Keratinocyte (primary cell): ENCODE results near the gene GJB6. TPM values are rescaled to one million over a fixed set of nuclear protein-coding genes. Genes with fewer than 3 reads are reported as not detected.

ENCODE experiments used
- DNase-seq: peaks from one replicate; pipeline ENCODE4 v3.0.0-alpha.2; 2011; ENCODE audit warnings: low read depth, missing footprints, low spot score
- FAIRE-seq: peaks from 2 replicates; lab custom pipeline; 2011; peaks lifted over from hg19 to GRCh38; lab: Jason Lieb, UNC
- H2AFZ ChIP-seq: 2 replicates; pipeline ENCODE4 v1.6.0; 2012; ENCODE audit warnings: low read length, control low read depth, inconsistent platforms; ENCODE audit not compliant: control insufficient read depth
- H3K27ac ChIP-seq: 2 replicates; pipeline ENCODE4 v1.5.1; 2011; ENCODE audit warnings: low read length; ENCODE audit not compliant: control insufficient read depth, insufficient read depth
- H3K27me3 ChIP-seq: 3 replicates; pipeline ENCODE4 v1.6.0; 2011; ENCODE audit warnings: low read length; ENCODE audit not compliant: control insufficient read depth, insufficient read depth; ENCODE audit errors: extremely low read depth
- H3K36me3 ChIP-seq, 2 experiments: 2 replicates in 1 of 2; 3 replicates in 1 of 2; pipeline ENCODE4 v1.5.1; 2011; ENCODE audit warnings: low read length in 2 of 2, mild to moderate bottlenecking in 1 of 2; ENCODE audit not compliant: control insufficient read depth in 2 of 2, insufficient read depth in 2 of 2; ENCODE audit errors: extremely low read depth in 1 of 2
- H3K4me1 ChIP-seq: 3 replicates; pipeline ENCODE4 v1.5.1; 2011; ENCODE audit warnings: low read length; ENCODE audit not compliant: control insufficient read depth, insufficient read depth; ENCODE audit errors: extremely low read depth
- H3K4me2 ChIP-seq: 3 replicates; pipeline ENCODE4 v1.6.0; 2011; ENCODE audit warnings: low read depth, low read length; ENCODE audit not compliant: control insufficient read depth, insufficient read depth; ENCODE audit errors: extremely low read depth
- H3K4me3 ChIP-seq, 3 experiments: fragments of 200-600 bp in 1 of 3; sonication (generic) in 1 of 3; 2 replicates in 2 of 3; 3 replicates in 1 of 3; pipeline ENCODE4 v1.5.1; 2011 to 2016; ENCODE audit warnings: low read length in 3 of 3, mild to moderate bottlenecking in 3 of 3, control low read depth in 2 of 3, inconsistent platforms in 1 of 3, low read depth in 1 of 3, mixed read lengths in 1 of 3, mixed run types in 1 of 3, moderate library complexity in 1 of 3; ENCODE audit not compliant: control insufficient read depth in 2 of 3, insufficient read depth in 2 of 3; ENCODE audit errors: extremely low read depth in 1 of 3
- H3K79me2 ChIP-seq: 2 replicates; pipeline ENCODE4 v1.6.0; 2012; ENCODE audit warnings: low read length; ENCODE audit not compliant: control insufficient read depth, insufficient read depth
- H3K9ac ChIP-seq: 3 replicates; pipeline ENCODE4 v1.6.0; 2011; ENCODE audit warnings: low read length; ENCODE audit not compliant: control insufficient read depth, insufficient read depth; ENCODE audit errors: extremely low read depth
- H3K9me1 ChIP-seq: 3 replicates; pipeline ENCODE4 v1.6.0; 2011; ENCODE audit warnings: low read length; ENCODE audit not compliant: control insufficient read depth, insufficient read depth; ENCODE audit errors: extremely low read depth
- H3K9me3 ChIP-seq: 2 replicates; pipeline ENCODE4 v1.5.1; 2012; ENCODE audit warnings: low read depth, low read length; ENCODE audit not compliant: control insufficient read depth
- H4K20me1 ChIP-seq: 3 replicates; pipeline ENCODE4 v1.6.0; 2011; ENCODE audit warnings: low read length; ENCODE audit not compliant: control insufficient read depth, insufficient read depth; ENCODE audit errors: extremely low read depth
- EZH2 ChIP-seq: IDR thresholded peaks from one replicate; pipeline ENCODE4 v1.6.1; 2012; ENCODE audit warnings: inconsistent platforms, mild to moderate bottlenecking, low read length, moderate library complexity
- dilution Hi-C: fragments of 300-500 bp; cut with MboI; formaldehyde crosslinking; loops from one replicate; pipeline ENCODE4 v1.7.0; 2020; ENCODE audit warnings: low sequenced_read_pairs; ENCODE audit not compliant: extremely low pct_ligation_motif_present
- polyA plus RNA-seq, 5 experiments: library from polyadenylated mRNA; depleted of rRNA in 3 of 5; stranded (reverse) in 3 of 5; stranded (forward) in 1 of 5; unstranded in 1 of 5; fragments of >200 nt; gene quantifications; 1 replicate in 1 of 5; 2 replicates in 3 of 5; 3 replicates in 1 of 5; pipeline versions ENCODE4 v1.2.1 to v1.2.3, GENCODE V29; 2011 to 2012; ENCODE audit warnings: missing spikeins in 2 of 5, low read depth in 1 of 5, low replicate concordance in 1 of 5
- TF ChIP-seq, protein P1 (sequence below), 3 experiments: IDR thresholded peaks in 1 of 3; conservative IDR thresholded peaks in 1 of 3; optimal IDR thresholded peaks in 1 of 3; 2 replicates in 2 of 3; 3 replicates in 1 of 3; pipeline versions ENCODE3 to v1.5.1; 2011; ENCODE audit warnings: low read length in 3 of 3, mild to moderate bottlenecking in 3 of 3, moderate library complexity in 2 of 3, control low read depth in 1 of 3, inconsistent platforms in 1 of 3; ENCODE audit not compliant: insufficient read depth in 2 of 3; ENCODE audit errors: extremely low read depth in 1 of 3

GJB6 gene
- polyA plus RNA-seq, 1 donor (not counting 4 experiments of a cell fraction or from before 2014, with no cell fraction given), result 11.2 TPM

- Histone ChIP-seq H3K27ac (no peak overlapping the region), H3K4me3 (no peak overlapping the region), H3K36me3 (peaks cover 17 to 24% of the 10 kb centered on the region in 2 experiments), H3K27me3 (no peaks in the 10 kb centered on the region), H3K9me3 (no peaks in the 10 kb centered on the region), H4K20me1 (no peaks in the 10 kb centered on the region), H3K4me2 (no peak overlapping the region), H3K9ac (no peak overlapping the region), H3K4me1 (peaks cover 32% of the 10 kb centered on the region), H3K79me2 (peaks cover 18% of the 10 kb centered on the region), H3K9me1 (no peaks in the 10 kb centered on the region), H2AFZ (no peak overlapping the region)
- no peak for DNase-seq
- dilution Hi-C loops, result loop anchor here (25.0 kb wide), 2 partner anchors 198 to 298 kb away; no protein-coding TSS in a partner anchor
- TF ChIP-seq, protein P1, sequence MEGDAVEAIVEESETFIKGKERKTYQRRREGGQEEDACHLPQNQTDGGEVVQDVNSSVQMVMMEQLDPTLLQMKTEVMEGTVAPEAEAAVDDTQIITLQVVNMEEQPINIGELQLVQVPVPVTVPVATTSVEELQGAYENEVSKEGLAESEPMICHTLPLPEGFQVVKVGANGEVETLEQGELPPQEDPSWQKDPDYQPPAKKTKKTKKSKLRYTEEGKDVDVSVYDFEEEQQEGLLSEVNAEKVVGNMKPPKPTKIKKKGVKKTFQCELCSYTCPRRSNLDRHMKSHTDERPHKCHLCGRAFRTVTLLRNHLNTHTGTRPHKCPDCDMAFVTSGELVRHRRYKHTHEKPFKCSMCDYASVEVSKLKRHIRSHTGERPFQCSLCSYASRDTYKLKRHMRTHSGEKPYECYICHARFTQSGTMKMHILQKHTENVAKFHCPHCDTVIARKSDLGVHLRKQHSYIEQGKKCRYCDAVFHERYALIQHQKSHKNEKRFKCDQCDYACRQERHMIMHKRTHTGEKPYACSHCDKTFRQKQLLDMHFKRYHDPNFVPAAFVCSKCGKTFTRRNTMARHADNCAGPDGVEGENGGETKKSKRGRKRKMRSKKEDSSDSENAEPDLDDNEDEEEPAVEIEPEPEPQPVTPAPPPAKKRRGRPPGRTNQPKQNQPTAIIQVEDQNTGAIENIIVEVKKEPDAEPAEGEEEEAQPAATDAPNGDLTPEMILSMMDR (optimal IDR thresholded peaks at IDR 0.05 in 1 of 3, IDR thresholded peaks at IDR 0.05 in 1 of 3, conservative IDR thresholded peaks at IDR 0.05 in 1 of 3; ENCODE audit: extremely low read depth in 1 of 3, insufficient read depth in 2 of 3, low read length in 3 of 3), result no peak
- no peak for TF ChIP-seq EZH2
- no peak for FAIRE-seq
Measured at GRCh38 chr13:20188667-20189553, 43.2 kb downstream of the GJB6 start.

DNA sequence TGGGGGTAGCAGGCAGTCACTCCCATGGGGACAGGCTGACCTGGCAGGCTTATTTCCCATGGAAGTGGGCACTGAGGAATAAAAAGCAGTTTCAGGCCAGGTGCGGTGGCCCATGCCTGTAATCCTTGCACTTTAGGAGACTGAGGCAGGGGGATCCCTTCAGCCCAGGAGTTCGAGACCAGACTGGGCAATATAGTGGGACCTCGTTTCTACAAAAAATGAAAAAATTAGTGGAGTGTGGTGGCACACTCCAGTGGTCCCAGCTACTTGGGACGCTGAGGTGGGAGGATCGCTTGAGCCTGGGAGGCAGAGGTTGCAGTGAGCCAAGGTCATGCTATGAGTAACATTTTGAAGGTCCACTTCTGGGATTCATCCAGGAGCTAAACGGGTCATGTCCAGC, 45.3 kb downstream of the GJB6 start:
- dilution Hi-C loops, result loop anchor here (25.0 kb wide), 2 partner anchors 201 to 301 kb away; no protein-coding TSS in a partner anchor
- H3K9me1 ChIP-seq, result no peaks in the 10 kb centered on the region
- H3K27me3 ChIP-seq, result no peaks in the 10 kb centered on the region
- no peaks in the 10 kb centered on the region for H4K20me1 ChIP-seq
- peaks cover 17 to 24% of the 10 kb centered on the region in 2 experiments for H3K36me3 ChIP-seq
- no peak for FAIRE-seq
- peaks cover 24% of the 10 kb centered on the region for H3K4me1 ChIP-seq
- H3K9ac ChIP-seq, result no peak overlapping the region
- H3K27ac ChIP-seq, result no peak overlapping the region
- no peak overlapping the region for H3K4me3 ChIP-seq
- H3K9me3 ChIP-seq, result no peaks in the 10 kb centered on the region
- DNase-seq, result no peak
- H3K79me2 ChIP-seq, result peaks cover 15% of the 10 kb centered on the region
- TF ChIP-seq EZH2, result no peak
- TF ChIP-seq, protein P1 (optimal IDR thresholded peaks at IDR 0.05 in 1 of 3, IDR thresholded peaks at IDR 0.05 in 1 of 3, conservative IDR thresholded peaks at IDR 0.05 in 1 of 3; ENCODE audit: extremely low read depth in 1 of 3, insufficient read depth in 2 of 3, low read length in 3 of 3), result no peak
- no peak overlapping the region for H2AFZ ChIP-seq
- no peak overlapping the region for H3K4me2 ChIP-seq
